Tibial nerve (tissue), 4 donors: ENCODE data around the gene RPLP2. TPM values are rescaled to one million over a fixed set of nuclear protein-coding genes. Genes with fewer than 3 reads are reported as not detected.
A peak's percentile ranks its signal among the peaks of the same experiment; 100 is the strongest.

Experiments
- DNase-seq, 2 donors: peaks; one replicate each; pipeline ENCODE4 v3.0.0-alpha.2; 2019; ENCODE audit warnings: low spot score in 2 of 2
- H3K27ac ChIP-seq, 4 donors: fragments of 200-600 bp; sonication (generic) in 3 of 4; one replicate each; pipeline ENCODE4 v1.5.1; 2017 to 2019; ENCODE audit warnings: mild to moderate bottlenecking in 1 of 4
- H3K27me3 ChIP-seq, 2 donors: fragments of 200-600 bp; sonication (generic) in 1 of 2; one replicate each; pipeline versions ENCODE4 v1.5.1 to v1.6.0; 2017 to 2019
- H3K36me3 ChIP-seq, 3 donors: fragments of 200-600 bp; sonication (generic); one replicate each; pipeline ENCODE4 v1.5.1; 2018 to 2019
- H3K4me1 ChIP-seq, 4 donors: fragments of 200-600 bp; sonication (generic) in 3 of 4; one replicate each; pipeline ENCODE4 v1.5.1; 2017 to 2019
- H3K4me3 ChIP-seq, 4 donors: fragments of 200-600 bp; sonication (generic) in 3 of 4; one replicate each; pipeline ENCODE4 v1.5.1; 2017 to 2019; ENCODE audit warnings: mild to moderate bottlenecking in 1 of 4, moderate library complexity in 1 of 4
- H3K9me3 ChIP-seq, 4 donors: fragments of 200-600 bp; sonication (generic) in 3 of 4; one replicate each; pipeline ENCODE4 v1.5.1; 2017 to 2019
- EP300 ChIP-seq, 2 donors: sonication (generic); formaldehyde crosslinking; IDR thresholded peaks; one replicate each; pipeline ENCODE4 v1.6.1; 2017; ENCODE audit warnings: antibody characterized with exemption in 2 of 2, mild to moderate bottlenecking in 1 of 2
- POLR2A ChIP-seq, 2 donors: fragments of 450-650 bp; IDR thresholded peaks; one replicate each; pipeline ENCODE4 v1.6.1; 2017; ENCODE audit warnings: antibody characterized with exemption in 2 of 2, mild to moderate bottlenecking in 2 of 2, moderate library complexity in 2 of 2
- WGBS, 2 donors: methylation state at CpG; one replicate each; pipeline ENCODE4 v1.1.5; 2018; 5-methylcytosine and 5-hydroxymethylcytosine counted together
- total RNA-seq, 4 donors: library from RNA; depleted of rRNA; stranded (reverse); fragments of >200 nt; gene quantifications; one replicate each; pipeline ENCODE4 v1.1.0, GENCODE V29; 2016
- TF ChIP-seq, protein P1 (sequence below), 5 experiments: fragments of 200-600 bp in 3 of 5; fragments of 450-650 bp in 2 of 5; sonication (generic) in 3 of 5; IDR thresholded peaks; one replicate each; pipeline ENCODE4 v1.5.1; 2016 to 2019; ENCODE audit warnings: antibody characterized with exemption in 5 of 5, mild to moderate bottlenecking in 3 of 5, moderate library complexity in 2 of 5

RPLP2 gene
- total RNA-seq, result 100 to 1,000 TPM; 404 to 765 (median 584) TPM

DNA sequence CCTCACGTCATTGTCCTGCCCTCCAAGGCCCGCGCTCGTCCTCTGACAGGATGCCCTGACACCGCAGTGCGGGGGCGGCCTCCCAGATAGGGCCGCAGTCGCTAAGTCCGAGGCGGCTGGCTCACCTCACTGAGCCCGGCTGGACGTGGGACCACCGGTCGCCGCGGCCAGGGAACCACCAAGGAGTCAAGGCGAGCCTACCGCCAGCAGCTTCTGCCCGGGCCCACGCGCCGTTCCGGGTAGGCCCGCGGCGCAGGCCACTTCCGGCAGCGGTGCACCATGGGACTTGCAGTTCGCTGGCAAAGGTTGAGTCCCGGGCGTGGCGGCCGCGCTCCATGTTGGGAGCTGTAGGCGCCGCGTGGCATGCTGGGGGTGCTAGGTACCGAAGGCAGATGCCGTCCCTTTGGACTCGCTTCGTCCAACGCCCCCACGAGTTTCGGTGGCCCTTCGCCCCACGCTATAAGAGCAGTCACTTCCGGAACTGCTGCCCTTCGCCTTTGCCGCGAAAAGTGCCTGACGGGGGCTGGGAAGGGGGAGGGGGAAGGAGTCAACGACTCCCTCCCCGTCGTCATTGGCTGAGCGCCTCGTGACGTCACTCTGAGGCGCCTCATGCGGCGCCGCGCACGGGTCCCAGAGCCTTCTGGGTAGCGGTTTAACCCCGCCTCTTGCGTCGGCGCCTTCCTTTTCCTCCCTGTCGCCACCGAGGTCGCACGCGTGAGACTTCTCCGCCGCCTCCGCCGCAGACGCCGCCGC lies at the start of gene RPLP2:
RPLP2 (plus strand) TSS at position 681 of the 753 bp plus-strand sequence. CDS start 268 bp downstream, outside the sequence.
- WGBS, 2 donors, result 0% methylated on average over 36 to 48 of the region's 81 CpGs
- TF ChIP-seq, protein P1, sequence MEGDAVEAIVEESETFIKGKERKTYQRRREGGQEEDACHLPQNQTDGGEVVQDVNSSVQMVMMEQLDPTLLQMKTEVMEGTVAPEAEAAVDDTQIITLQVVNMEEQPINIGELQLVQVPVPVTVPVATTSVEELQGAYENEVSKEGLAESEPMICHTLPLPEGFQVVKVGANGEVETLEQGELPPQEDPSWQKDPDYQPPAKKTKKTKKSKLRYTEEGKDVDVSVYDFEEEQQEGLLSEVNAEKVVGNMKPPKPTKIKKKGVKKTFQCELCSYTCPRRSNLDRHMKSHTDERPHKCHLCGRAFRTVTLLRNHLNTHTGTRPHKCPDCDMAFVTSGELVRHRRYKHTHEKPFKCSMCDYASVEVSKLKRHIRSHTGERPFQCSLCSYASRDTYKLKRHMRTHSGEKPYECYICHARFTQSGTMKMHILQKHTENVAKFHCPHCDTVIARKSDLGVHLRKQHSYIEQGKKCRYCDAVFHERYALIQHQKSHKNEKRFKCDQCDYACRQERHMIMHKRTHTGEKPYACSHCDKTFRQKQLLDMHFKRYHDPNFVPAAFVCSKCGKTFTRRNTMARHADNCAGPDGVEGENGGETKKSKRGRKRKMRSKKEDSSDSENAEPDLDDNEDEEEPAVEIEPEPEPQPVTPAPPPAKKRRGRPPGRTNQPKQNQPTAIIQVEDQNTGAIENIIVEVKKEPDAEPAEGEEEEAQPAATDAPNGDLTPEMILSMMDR (IDR thresholded peaks at IDR 0.05), result peak in 1 of 5 experiments; percentile 49
- TF ChIP-seq POLR2A (IDR thresholded peaks at IDR 0.05) (peak; percentile 92 to 94), EP300 (IDR thresholded peaks at IDR 0.05) (peak; percentile 88 to 97)
- peaks cover 0 to 33% (median 7%) of the 10 kb centered on the region in 3 donors for H3K36me3 ChIP-seq
- H3K27ac ChIP-seq, result peak within 1 kb of the TSS; percentile 96 to 98 (median 97)
- H3K4me1 ChIP-seq, result peaks cover 0 to 49% (median 27%) of the 10 kb centered on the region in 4 donors
- peak; percentile 95 to 97 for DNase-seq
- H3K9me3 ChIP-seq, result no peaks in the 10 kb centered on the region
- no peaks in the 10 kb centered on the region for H3K27me3 ChIP-seq
- peak within 1 kb of the TSS; percentile 71 to 92 (median 84) for H3K4me3 ChIP-seq

DNA sequence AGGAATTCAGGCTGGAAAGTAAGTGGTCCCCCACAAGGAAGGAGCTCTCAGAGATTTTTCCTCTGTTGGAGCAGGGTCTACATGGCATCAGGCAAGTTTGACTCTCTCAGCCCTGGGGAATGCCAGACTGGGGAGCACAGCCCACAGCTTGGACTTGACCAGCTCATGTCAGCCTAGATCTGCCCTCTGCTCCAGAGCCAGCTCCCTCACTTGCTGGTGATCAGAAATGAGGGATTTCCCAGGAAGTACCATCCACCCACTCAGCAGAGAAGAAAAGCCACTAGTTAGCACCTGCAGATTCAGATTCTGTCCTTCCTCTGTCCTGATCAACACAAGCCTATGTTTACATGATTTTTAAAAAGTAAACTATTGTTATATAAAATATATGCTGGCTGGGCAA lies 49.5 kb upstream of the RPLP2 start:
- H3K9me3 ChIP-seq, result no peaks in the 10 kb centered on the region
- TF ChIP-seq, protein P1 (IDR thresholded peaks at IDR 0.05), result no peak
- TF ChIP-seq EP300 (IDR thresholded peaks at IDR 0.05) (no peak), POLR2A (IDR thresholded peaks at IDR 0.05) (no peak)
- peaks cover 7 to 99% (median 38%) of the 10 kb centered on the region in 3 donors for H3K36me3 ChIP-seq
- H3K4me1 ChIP-seq, result peaks cover 0 to 10% (median 4%) of the 10 kb centered on the region in 4 donors
- H3K27ac ChIP-seq, result no peak overlapping the region
- no peaks in the 10 kb centered on the region for H3K27me3 ChIP-seq
- H3K4me3 ChIP-seq, result no peak overlapping the region
- DNase-seq, result no peak

DNA sequence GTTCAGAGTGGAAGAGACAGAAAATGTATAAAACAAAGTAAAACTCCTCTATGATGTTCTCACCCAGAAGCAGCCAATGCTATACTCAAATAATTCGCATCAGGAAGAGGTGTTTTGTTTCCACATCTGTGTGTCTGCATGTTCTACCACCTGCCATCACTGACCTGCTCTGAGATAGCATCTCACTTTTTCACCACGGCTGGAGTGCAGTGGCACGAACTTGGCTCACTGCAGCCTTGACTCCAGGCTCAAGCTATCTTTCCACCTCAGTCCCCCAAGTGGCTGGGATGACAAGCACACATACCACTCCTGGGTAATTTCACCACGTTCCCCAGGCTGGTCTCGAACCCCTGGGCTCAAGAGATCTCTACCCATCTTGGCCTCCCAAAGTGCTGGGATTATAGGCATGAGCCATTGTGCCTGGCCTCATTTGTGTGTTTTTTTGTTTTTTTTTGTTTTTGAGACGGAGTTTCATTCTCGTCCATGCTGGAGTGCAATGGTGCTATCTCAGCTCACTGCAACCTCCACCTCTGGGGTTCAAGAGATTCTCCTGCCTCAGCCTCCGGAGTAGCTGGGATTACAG lies 48.1 kb upstream of the RPLP2 start:
- H3K4me3 ChIP-seq, result no peak overlapping the region
- DNase-seq, result no peak
- H3K27me3 ChIP-seq, result no peaks in the 10 kb centered on the region
- TF ChIP-seq EP300 (IDR thresholded peaks at IDR 0.05), result no peak
- TF ChIP-seq POLR2A (IDR thresholded peaks at IDR 0.05), result no peak
- TF ChIP-seq, protein P1 (IDR thresholded peaks at IDR 0.05), result no peak
- 76 to 84% methylated on average over 8 of the region's 8 CpGs for WGBS, 2 donors
- H3K4me1 ChIP-seq, result peaks cover 0 to 10% (median 4%) of the 10 kb centered on the region in 4 donors
- H3K9me3 ChIP-seq, result no peaks in the 10 kb centered on the region
- no peak overlapping the region for H3K27ac ChIP-seq
- peaks cover 7 to 100% (median 33%) of the 10 kb centered on the region in 3 donors for H3K36me3 ChIP-seq

DNA sequence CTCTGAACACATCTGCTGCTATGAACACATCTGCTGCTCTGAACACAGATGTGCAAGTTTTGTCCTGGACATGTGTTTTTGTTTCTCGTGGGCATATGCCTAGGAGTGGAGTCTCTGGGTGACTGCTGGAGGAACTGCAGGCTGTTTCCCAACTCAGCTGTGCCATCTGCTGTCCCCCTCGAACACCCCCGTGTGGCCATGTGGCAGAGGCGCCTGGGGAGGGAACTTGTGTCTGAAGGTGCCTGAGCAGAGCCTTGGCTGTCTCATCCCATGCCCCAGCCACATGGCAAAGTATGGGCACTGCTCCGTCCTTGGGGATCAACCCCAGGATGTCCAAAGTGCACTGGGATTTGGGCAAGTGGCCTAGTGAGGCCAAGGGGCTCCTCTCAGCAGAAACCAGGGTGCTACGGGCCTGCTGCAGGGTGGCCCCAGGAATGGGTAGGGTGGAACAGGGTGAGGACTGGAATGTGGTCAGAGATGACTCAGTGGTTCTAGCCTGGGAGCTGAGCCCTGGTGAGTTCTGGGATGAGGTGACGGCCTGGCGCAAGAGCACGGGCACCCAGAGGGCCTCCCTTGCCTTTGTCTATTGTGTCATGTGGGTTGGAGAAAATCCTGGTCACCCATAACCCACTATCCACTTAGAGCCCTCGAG lies 47.2 kb upstream of the RPLP2 start:
- 38 to 46% methylated on average over 8 to 10 of the region's 10 CpGs for WGBS, 2 donors
- DNase-seq, result no peak
- peaks cover 0 to 10% (median 4%) of the 10 kb centered on the region in 4 donors for H3K4me1 ChIP-seq
- H3K36me3 ChIP-seq, result peaks cover 7 to 100% (median 33%) of the 10 kb centered on the region in 3 donors
- H3K4me3 ChIP-seq, result no peak overlapping the region
- no peaks in the 10 kb centered on the region for H3K9me3 ChIP-seq
- H3K27ac ChIP-seq, result peak overlapping the region in 3 of 4 donors; percentile 32 to 74 (median 58)
- no peaks in the 10 kb centered on the region for H3K27me3 ChIP-seq
- TF ChIP-seq, protein P1 (IDR thresholded peaks at IDR 0.05), result peak in 1 of 5 experiments; percentile 39
- no peak for TF ChIP-seq EP300 (IDR thresholded peaks at IDR 0.05)
- TF ChIP-seq POLR2A (IDR thresholded peaks at IDR 0.05), result no peak
